Endothelial cell of umbilical vein (primary cell): ENCODE data around the gene TSPAN15. TPM values are rescaled to one million over a fixed set of nuclear protein-coding genes. Genes with fewer than 3 reads are reported as not detected.

Source experiments
- BruUV-seq: library from RNA; stranded (reverse); fragments of 400-500 nt; replicated peaks from 2 replicates; lab custom pipeline; 2021; lab: Mats Ljungman, UMichigan
- CTCF ChIA-PET: fragments of 300-600, 350-600 bp; sonication (Branson Sonifier 250); formaldehyde crosslinking; loops from one replicate; lab custom pipeline; 2021; ENCODE audit warnings: antibody characterized with exemption, inconsistent platforms; lab: Charles Lee
- POLR2A ChIA-PET: fragments of 300-600, 350-600 bp; sonication (Branson Sonifier 250); formaldehyde crosslinking; loops from one replicate; lab custom pipeline; 2021; ENCODE audit warnings: antibody characterized with exemption, inconsistent platforms; lab: Charles Lee
- DNase-seq: peaks from one replicate; pipeline ENCODE4 v3.0.0-alpha.2; 2011; ENCODE audit warnings: low read depth, low spot score
- FAIRE-seq: peaks from 2 replicates; lab custom pipeline; 2011; peaks lifted over from hg19 to GRCh38; lab: Jason Lieb, UNC
- H2AFZ ChIP-seq: 2 replicates; pipeline ENCODE4 v1.6.0; 2012; ENCODE audit warnings: low read depth, low read length, control low read depth, inconsistent platforms
- H3K27ac ChIP-seq: 2 replicates; pipeline ENCODE4 v1.5.1; 2011; ENCODE audit warnings: low read depth, mild to moderate bottlenecking, control low read depth, low read length, moderate library complexity; ENCODE audit not compliant: insufficient read depth
- H3K27me3 ChIP-seq, 2 experiments: 2 replicates each; pipeline versions ENCODE4 v1.6.0 to v1.6.1; 2011; ENCODE audit warnings: low read length in 2 of 2, mixed read lengths in 1 of 2; ENCODE audit not compliant: control insufficient read depth in 2 of 2, insufficient read depth in 2 of 2
- H3K36me3 ChIP-seq, 2 experiments: 2 replicates in 1 of 2; 3 replicates in 1 of 2; pipeline ENCODE4 v1.5.1; 2011; ENCODE audit warnings: low read length in 2 of 2, mild to moderate bottlenecking in 1 of 2, moderate library complexity in 1 of 2; ENCODE audit not compliant: control insufficient read depth in 2 of 2, insufficient read depth in 2 of 2; ENCODE audit errors: extremely low read depth in 1 of 2
- H3K4me1 ChIP-seq: 3 replicates; pipeline ENCODE4 v1.5.1; 2011; ENCODE audit warnings: mild to moderate bottlenecking, low read length; ENCODE audit not compliant: control insufficient read depth, insufficient read depth; ENCODE audit errors: extremely low read depth
- H3K4me2 ChIP-seq: 2 replicates; pipeline ENCODE4 v1.6.1; 2011; ENCODE audit warnings: low read length, control low read depth, mixed read lengths; ENCODE audit not compliant: insufficient read depth
- H3K4me3 ChIP-seq, 3 experiments: fragments of 200-600 bp in 1 of 3; sonication (generic), shearing (Covaris generic) in 1 of 3; replicated peaks in 1 of 3; 2 replicates each; pipeline ENCODE4 v1.5.1; 2011 to 2016; ENCODE audit warnings: control low read depth in 3 of 3, low read length in 3 of 3, mild to moderate bottlenecking in 2 of 3, inconsistent platforms in 1 of 3, low read depth in 1 of 3, moderate library complexity in 1 of 3; ENCODE audit not compliant: insufficient read depth in 1 of 3
- H3K79me2 ChIP-seq: 2 replicates; pipeline ENCODE4 v1.6.0; 2012; ENCODE audit warnings: low read length, inconsistent platforms; ENCODE audit not compliant: control insufficient read depth, insufficient read depth
- H3K9ac ChIP-seq: replicated peaks from 2 replicates; pipeline ENCODE3; 2011; ENCODE audit warnings: low read length, control low read depth; ENCODE audit not compliant: insufficient read depth; ENCODE audit errors: extremely low read depth
- H3K9me1 ChIP-seq: replicated peaks from 3 replicates; pipeline ENCODE4 v1.6.0; 2011; ENCODE audit warnings: mild to moderate bottlenecking, low read length; ENCODE audit not compliant: control insufficient read depth, insufficient read depth; ENCODE audit errors: extremely low read depth
- H3K9me3 ChIP-seq: replicated peaks from 2 replicates; pipeline ENCODE4 v1.5.1; 2012; ENCODE audit warnings: low read length, inconsistent platforms; ENCODE audit not compliant: control insufficient read depth, insufficient read depth
- H4K20me1 ChIP-seq: replicated peaks from 2 replicates; pipeline ENCODE3; 2011; ENCODE audit warnings: mild to moderate bottlenecking, low read length; ENCODE audit not compliant: control insufficient read depth, insufficient read depth; ENCODE audit errors: extremely low read depth
- EZH2 ChIP-seq: IDR thresholded peaks from 2 replicates; pipeline ENCODE4 v1.6.1; 2012; ENCODE audit warnings: borderline replicate concordance, low read depth, mild to moderate bottlenecking, moderate library complexity, low read length, inconsistent platforms; ENCODE audit not compliant: severe bottlenecking
- FOS ChIP-seq: IDR thresholded peaks from 2 replicates; pipeline ENCODE4 v1.6.1; 2011; ENCODE audit warnings: mild to moderate bottlenecking, low read length, moderate library complexity, borderline replicate concordance; ENCODE audit not compliant: insufficient read depth
- GATA2 ChIP-seq: IDR thresholded peaks from 2 replicates; pipeline ENCODE4 v1.7.0; 2011; ENCODE audit warnings: low read depth, mild to moderate bottlenecking, moderate library complexity, mixed read lengths, low read length; ENCODE audit not compliant: insufficient read length, insufficient read depth
- JUN ChIP-seq: IDR thresholded peaks from 2 replicates; pipeline ENCODE4 v1.6.1; 2011; ENCODE audit warnings: borderline replicate concordance, low read depth; ENCODE audit not compliant: insufficient read length, insufficient read depth
- MYC ChIP-seq: IDR thresholded peaks from one replicate; pipeline ENCODE4 v1.6.1; 2011; ENCODE audit warnings: mild to moderate bottlenecking, low read depth, low read length
- POLR2A ChIP-seq: IDR thresholded peaks from 2 replicates; pipeline ENCODE4 v1.6.1; 2012; ENCODE audit warnings: low read depth, mild to moderate bottlenecking, control low read depth, low read length
- POLR2AphosphoS5 ChIP-seq: IDR thresholded peaks from 2 replicates; pipeline ENCODE4 v1.6.1; 2012; ENCODE audit warnings: low read depth, mild to moderate bottlenecking, control low read depth, low read length, moderate library complexity; ENCODE audit not compliant: insufficient read depth
- dilution Hi-C: fragments of 300-500 bp; cut with MboI; formaldehyde crosslinking; loops from one replicate; pipeline ENCODE4 v1.15.0; 2019; ENCODE audit warnings: low sequenced_read_pairs; ENCODE audit not compliant: extremely low pct_ligation_motif_present
- intact Hi-C: fragments of 100-400 bp; cut with micrococcal nuclease; formaldehyde crosslinking; loops from one replicate; pipeline ENCODE4 v1.10.0; 2022
- polyA plus RNA-seq, 4 experiments: library from polyadenylated mRNA; depleted of rRNA in 3 of 4; stranded (reverse) in 3 of 4; unstranded in 1 of 4; fragments of >200 nt; gene quantifications; 2 replicates each; pipeline versions ENCODE4 v1.2.1 to v1.2.3, GENCODE V29; 2011 to 2012; ENCODE audit warnings: missing spikeins in 1 of 4
- total RNA-seq: library from RNA; stranded (reverse); gene quantifications from 2 replicates; pipeline ENCODE4 v1.2.3, GENCODE V29; 2021
- TF ChIP-seq, protein P1 (sequence below), 2 donors: IDR thresholded peaks; 1 replicate in 1 of 2; 2 replicates in 1 of 2; pipeline ENCODE4 v1.5.1; 2011; ENCODE audit warnings: low read length in 2 of 2, mild to moderate bottlenecking in 2 of 2, moderate library complexity in 2 of 2, control low read depth in 1 of 2, inconsistent platforms in 1 of 2, low read depth in 1 of 2; ENCODE audit not compliant: insufficient read depth in 1 of 2; ENCODE audit errors: extremely low read depth in 1 of 2
- TF ChIP-seq, protein P2 (sequence below): IDR thresholded peaks from 2 replicates; pipeline ENCODE4 v1.6.1; 2011; ENCODE audit not compliant: insufficient read depth, insufficient read length

TSPAN15 gene
- total and polyA plus RNA-seq, 2 donors (not counting 3 experiments of a cell fraction or from before 2014, with no cell fraction given), result 78.4 to 189 TPM

DNA sequence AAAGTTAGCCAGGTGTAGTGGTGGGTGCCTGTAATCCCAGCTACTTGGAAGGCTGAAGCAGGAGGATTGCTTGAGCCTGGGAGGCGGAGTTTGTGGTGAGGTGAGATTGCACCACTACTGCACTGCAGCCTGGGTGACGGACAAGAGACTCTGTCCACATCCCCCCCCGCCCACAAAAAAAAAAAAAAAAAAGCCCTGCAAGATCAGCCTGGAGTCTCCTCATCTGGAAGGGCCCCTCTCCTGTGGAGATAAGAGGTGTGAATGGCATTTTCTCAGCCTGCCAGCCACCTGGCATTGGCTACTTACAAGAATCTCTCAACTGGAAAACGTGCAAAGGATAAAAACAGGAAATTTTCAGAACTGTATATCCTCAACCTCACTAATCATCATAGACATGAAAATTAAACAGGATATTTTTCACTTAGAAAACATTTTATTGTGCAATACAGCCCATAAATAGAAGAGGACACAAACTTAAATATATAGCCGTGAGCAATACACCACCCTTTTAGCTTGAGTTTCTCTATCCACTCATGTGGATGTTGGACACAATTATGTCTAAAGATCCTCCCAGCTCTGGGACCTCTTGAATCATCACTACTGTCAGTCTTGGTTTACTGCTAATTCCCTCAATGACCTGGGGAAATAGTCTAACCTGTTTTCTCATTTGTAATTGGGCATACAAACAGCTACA, 11.3 kb upstream of the TSPAN15 start:
- DNase-seq (no peak), FAIRE-seq (no peak)
- ChIA-PET CTCF (interaction anchor here (1.1 kb wide), 1 partner anchor 47 kb away, joined by 4 read pairs; no protein-coding TSS in a partner anchor), POLR2A (no interaction called here)
- intact Hi-C loops, result no loop called here
- Histone ChIP-seq H3K9me1 (no peaks in the 10 kb centered on the region), H3K4me1 (peaks cover 4% of the 10 kb centered on the region), H3K4me2 (no peak overlapping the region), H3K4me3 (no peak overlapping the region), H3K79me2 (no peaks in the 10 kb centered on the region), H4K20me1 (no peaks in the 10 kb centered on the region), H2AFZ (no peak overlapping the region), H3K36me3 (no peaks in the 10 kb centered on the region), H3K27me3 (no peaks in the 10 kb centered on the region), H3K9ac (no peak overlapping the region), H3K27ac (no peak overlapping the region), H3K9me3 (no peaks in the 10 kb centered on the region)
- dilution Hi-C loops, result no loop called here
- BruUV-seq, result no TSS peak
- TF ChIP-seq POLR2A (no peak), JUN (no peak), MYC (no peak)
- TF ChIP-seq, protein P1, sequence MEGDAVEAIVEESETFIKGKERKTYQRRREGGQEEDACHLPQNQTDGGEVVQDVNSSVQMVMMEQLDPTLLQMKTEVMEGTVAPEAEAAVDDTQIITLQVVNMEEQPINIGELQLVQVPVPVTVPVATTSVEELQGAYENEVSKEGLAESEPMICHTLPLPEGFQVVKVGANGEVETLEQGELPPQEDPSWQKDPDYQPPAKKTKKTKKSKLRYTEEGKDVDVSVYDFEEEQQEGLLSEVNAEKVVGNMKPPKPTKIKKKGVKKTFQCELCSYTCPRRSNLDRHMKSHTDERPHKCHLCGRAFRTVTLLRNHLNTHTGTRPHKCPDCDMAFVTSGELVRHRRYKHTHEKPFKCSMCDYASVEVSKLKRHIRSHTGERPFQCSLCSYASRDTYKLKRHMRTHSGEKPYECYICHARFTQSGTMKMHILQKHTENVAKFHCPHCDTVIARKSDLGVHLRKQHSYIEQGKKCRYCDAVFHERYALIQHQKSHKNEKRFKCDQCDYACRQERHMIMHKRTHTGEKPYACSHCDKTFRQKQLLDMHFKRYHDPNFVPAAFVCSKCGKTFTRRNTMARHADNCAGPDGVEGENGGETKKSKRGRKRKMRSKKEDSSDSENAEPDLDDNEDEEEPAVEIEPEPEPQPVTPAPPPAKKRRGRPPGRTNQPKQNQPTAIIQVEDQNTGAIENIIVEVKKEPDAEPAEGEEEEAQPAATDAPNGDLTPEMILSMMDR (IDR thresholded peaks at IDR 0.05; ENCODE audit: extremely low read depth in 1 of 2, insufficient read depth in 1 of 2, low read depth in 1 of 2, low read length in 2 of 2), result no peak

DNA sequence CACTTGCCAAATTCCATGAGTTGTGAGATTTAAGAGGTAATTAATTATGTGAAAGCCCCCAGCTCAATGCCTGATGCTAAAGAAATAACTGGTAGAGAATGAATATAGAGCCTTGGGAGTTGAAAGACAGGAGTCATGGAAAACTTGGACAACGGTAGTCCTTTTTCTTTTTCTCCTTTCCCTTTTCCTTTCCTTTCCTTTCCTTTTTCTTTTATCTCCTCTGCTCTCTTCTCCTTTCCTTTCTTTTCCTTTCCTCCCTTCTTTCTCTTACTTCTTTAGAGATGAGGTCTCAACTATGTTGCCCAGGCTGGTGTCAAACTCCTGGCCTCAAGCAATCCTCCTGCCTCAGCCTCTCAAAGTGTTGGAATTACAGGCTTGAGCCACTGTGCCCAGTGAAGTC, 7.9 kb upstream of the TSPAN15 start:
- BruUV-seq, result no TSS peak
- H3K79me2 ChIP-seq, result no peaks in the 10 kb centered on the region
- H3K9ac ChIP-seq, result no peak overlapping the region
- no peaks in the 10 kb centered on the region for H3K36me3 ChIP-seq
- H3K9me1 ChIP-seq, result no peaks in the 10 kb centered on the region
- no peak overlapping the region for H3K4me3 ChIP-seq
- H3K4me2 ChIP-seq, result no peak overlapping the region
- peaks cover 36% of the 10 kb centered on the region for H3K4me1 ChIP-seq
- dilution Hi-C loops, result no loop called here
- TF ChIP-seq MYC (no peak), JUN (no peak), GATA2 (no peak), FOS (no peak), EZH2 (no peak), POLR2AphosphoS5 (no peak), POLR2A (no peak)
- TF ChIP-seq, protein P1 (IDR thresholded peaks at IDR 0.05; ENCODE audit: extremely low read depth in 1 of 2, insufficient read depth in 1 of 2, low read depth in 1 of 2, low read length in 2 of 2), result no peak
- TF ChIP-seq, protein P2, sequence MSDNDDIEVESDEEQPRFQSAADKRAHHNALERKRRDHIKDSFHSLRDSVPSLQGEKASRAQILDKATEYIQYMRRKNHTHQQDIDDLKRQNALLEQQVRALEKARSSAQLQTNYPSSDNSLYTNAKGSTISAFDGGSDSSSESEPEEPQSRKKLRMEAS, result no peak
- intact Hi-C loops, result no loop called here
- no peaks in the 10 kb centered on the region for H3K27me3 ChIP-seq
- H4K20me1 ChIP-seq, result no peaks in the 10 kb centered on the region
- H3K9me3 ChIP-seq, result no peaks in the 10 kb centered on the region
- DNase-seq, result no peak
- no peak overlapping the region for H2AFZ ChIP-seq
- ChIA-PET POLR2A (no interaction called here), CTCF (interaction anchor here (0.7 to 1.3 kb wide), 3 partner anchors 10 to 23 kb away, joined by 3 to 5 read pairs (median 3); no protein-coding TSS in a partner anchor)
- no peak for FAIRE-seq
- H3K27ac ChIP-seq, result no peak overlapping the region
